22Rv1 (cell line): ENCODE data around the gene PCNP.
"Not testable (repeated sequence)": the region's sequence is repeated elsewhere in the genome, so short reads cannot be mapped to it uniquely, and the experiment has no call there.

Experiments
- H3K27ac ChIP-seq: fragments of 450-650 bp; 2 replicates; pipeline ENCODE4 v1.5.1; 2017
- ZFX ChIP-seq: fragments of 450-650 bp; IDR thresholded peaks from 2 replicates; pipeline ENCODE4 v1.6.1; 2017; ENCODE audit warnings: antibody characterized with exemption, borderline replicate concordance
- TF ChIP-seq, protein P1 (sequence below): fragments of 450-650 bp; IDR thresholded peaks from 2 replicates; pipeline ENCODE4 v1.5.1; 2017; ENCODE audit warnings: mild to moderate bottlenecking

The PCNP gene

DNA sequence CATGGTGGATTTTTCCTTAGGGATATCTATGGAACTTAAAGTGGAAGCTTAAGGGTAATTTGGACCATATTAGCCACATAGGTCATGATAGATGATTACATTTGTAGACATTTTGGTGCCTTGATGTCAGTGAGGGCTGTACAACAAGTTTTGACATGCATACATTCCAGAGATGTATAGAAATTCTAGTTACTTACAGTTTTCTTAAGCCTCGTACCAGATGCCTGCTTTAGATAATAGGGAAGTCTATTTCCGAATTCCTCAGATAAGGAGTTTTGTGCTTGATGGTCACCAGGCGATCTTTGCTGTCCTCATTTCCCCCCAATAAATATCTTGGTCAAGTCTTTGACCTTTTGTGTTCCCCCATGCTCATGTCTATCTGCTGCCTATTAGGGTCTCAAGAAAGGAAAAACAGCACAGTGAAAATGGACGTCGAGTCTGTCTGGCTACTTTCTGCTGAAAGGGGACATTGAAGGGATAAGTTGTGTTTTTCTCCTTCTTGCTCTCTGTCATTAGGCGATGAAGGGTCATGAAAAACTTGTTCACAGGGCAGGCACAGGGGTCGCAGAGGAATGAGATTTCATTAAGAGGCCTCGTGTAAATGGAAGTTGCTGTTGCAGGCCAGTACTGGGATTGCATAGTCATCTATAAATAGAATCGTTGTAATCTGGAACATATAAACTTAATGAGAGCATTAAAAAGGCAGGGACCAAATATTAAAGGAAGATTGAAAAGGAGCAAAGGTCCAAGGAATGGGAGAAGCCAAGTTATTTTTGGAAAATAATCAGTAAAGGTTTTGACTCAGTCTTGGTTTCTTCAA is 41.0 kb upstream of the PCNP start:
- TF ChIP-seq, protein P1, sequence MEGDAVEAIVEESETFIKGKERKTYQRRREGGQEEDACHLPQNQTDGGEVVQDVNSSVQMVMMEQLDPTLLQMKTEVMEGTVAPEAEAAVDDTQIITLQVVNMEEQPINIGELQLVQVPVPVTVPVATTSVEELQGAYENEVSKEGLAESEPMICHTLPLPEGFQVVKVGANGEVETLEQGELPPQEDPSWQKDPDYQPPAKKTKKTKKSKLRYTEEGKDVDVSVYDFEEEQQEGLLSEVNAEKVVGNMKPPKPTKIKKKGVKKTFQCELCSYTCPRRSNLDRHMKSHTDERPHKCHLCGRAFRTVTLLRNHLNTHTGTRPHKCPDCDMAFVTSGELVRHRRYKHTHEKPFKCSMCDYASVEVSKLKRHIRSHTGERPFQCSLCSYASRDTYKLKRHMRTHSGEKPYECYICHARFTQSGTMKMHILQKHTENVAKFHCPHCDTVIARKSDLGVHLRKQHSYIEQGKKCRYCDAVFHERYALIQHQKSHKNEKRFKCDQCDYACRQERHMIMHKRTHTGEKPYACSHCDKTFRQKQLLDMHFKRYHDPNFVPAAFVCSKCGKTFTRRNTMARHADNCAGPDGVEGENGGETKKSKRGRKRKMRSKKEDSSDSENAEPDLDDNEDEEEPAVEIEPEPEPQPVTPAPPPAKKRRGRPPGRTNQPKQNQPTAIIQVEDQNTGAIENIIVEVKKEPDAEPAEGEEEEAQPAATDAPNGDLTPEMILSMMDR = no peak
- no peak for TF ChIP-seq ZFX

DNA sequence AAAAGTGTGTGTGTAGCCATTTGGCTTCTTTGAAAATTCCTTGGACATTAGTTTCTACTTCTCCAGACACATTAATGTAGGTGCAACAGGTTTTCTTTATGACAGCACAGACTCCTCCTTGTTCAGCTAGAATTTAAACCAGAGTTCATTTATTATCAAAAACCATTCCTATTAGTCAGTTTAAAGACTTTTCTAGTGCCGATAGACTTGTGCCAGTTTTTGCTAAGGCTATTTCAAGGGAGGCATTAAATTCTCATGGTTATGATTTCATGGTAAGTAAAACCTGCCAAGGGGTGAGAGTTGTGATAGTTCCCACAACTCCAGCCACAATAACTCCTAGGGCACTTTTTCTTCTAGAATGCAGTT is 40.4 kb upstream of the PCNP start:
- TF ChIP-seq, protein P1 = no peak
- TF ChIP-seq ZFX = no peak
- H3K27ac ChIP-seq = no peak overlapping the region

More for the DNA sequence above, 41.0 kb upstream of the PCNP start:
- no peak overlapping the region for H3K27ac ChIP-seq

DNA sequence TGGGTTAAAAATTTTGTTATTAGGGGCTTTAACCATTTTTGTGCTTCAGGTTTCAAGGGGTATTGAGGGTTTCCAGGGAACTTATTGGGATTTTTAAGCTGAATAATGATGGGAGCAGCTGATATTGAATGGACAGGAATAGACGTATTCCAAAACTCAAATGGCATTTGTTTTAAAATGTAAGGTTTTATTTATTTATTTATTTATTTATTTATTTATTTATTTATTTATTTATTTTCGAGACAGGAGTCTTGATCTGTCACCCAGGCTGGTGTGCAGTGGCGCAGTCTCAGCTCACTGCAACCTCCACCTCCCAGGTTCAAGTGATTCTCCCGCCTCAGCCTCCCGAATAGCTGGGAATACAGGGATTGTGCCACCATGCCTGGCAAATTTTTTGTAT is 38.8 kb upstream of the PCNP start:
- no peak overlapping the region for H3K27ac ChIP-seq
- TF ChIP-seq, protein P1 = no peak
- no peak for TF ChIP-seq ZFX

DNA sequence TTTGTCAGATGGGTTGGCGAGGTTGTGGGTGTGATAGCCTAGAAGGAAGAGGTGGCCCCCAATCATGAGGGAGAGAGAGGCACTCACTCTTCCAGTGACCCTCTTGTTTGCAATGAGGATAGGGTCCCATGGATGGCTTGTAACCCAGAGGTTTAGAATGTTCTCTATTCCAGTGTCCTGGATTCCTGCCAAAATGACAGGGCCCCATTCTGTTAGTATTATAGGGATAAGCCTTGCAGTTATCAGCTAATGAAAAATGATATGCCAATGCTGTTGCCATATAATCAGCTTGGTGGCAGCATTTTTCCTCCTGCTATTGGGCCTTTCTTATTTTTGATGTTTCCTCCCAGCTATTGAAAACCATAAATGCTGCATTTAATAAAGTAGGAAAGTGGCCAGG is 37.7 kb upstream of the PCNP start:
- no peak for TF ChIP-seq ZFX
- TF ChIP-seq, protein P1 = no peak
- no peak overlapping the region for H3K27ac ChIP-seq

DNA sequence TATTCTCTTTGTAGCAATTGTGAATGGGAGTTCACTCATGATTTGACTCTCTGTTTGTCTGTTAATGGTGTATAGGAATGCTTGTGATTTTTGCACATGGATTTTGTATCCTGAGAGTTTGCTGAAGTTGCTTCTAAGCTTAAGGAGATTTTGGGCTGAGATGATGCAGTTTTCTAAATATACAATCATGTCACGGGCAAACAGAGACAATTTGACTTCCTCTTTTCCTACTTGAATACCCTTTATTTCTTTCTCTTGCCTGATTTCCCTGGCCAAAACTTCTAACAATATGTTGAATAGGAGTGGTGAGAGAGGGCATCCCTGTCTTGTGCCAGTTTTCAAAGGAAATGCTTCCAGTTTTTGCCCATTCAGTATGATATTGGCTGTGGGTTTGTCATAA is 37.0 kb upstream of the PCNP start:
- H3K27ac ChIP-seq = not testable (repeated sequence)

DNA sequence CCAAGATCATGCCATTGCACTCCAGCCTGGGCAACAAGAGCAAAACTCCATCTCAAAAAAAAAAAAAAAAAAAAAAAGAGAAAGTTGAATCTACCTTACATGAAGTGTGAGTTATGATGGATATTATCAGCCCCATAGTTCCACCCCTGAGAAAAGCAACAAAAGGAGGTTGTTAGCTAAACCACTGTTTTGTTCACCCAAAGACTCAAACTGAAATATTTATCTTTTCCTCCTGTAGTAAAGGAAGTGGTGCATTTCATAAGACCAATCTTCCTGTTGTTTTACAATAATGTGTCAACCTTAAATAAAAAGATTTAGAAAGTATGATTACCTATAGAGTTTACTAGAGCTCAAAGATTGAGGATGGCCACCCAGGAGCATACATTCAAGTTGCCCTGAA is 31.0 kb upstream of the PCNP start:
- TF ChIP-seq, protein P1 = no peak
- no peak for TF ChIP-seq ZFX

DNA sequence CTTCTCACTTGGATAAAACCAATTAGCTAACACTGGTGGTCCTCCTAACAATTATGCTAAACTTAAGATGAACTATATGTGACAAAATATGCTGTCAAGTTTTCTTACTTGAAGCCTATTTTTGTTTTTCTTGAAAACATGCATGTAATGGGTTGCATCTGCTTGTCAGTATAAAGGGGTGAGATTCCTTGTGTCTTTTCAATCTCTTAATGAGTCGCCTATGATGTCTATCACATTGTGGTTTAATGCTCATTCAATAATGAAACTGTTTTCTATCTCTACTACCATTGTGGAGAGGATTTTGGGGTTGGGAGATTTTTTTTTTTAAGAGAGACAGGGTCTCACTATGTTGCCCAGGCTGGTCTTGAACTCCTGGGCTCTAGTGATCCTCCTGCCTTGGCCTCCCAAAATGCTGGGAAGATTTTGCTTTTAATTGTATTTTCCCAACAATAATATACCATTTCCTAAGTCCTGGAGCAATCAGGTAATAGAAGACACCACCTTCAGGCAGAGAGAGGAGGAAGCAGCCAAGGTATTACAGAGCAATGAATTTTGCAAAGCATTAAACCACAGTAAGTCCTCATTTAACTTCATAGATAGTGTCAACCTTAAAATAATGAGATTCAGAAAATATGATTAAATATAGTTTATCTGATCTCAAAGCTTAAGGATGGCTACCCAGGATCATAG is 29.7 kb upstream of the PCNP start:
- no peak overlapping the region for H3K27ac ChIP-seq
- TF ChIP-seq ZFX = no peak
- TF ChIP-seq, protein P1 = peak; percentile 12; the same call in 1 of the 2 replicates

More for the DNA sequence above, 31.0 kb upstream of the PCNP start:
- no peak overlapping the region for H3K27ac ChIP-seq
